ENCODE data around the gene JUND.
A peak's percentile ranks its signal among the peaks of the same experiment; 100 is the strongest.

Gene JUND

GRCh38 chr19:18252370-18252717, 29.1 kb downstream of the JUND start:
- TF ChIP-seq CEBPB (IDR thresholded peaks at IDR 0.05) (no peak), EGR1 (IDR thresholded peaks at IDR 0.05) (no peak), YY1 (IDR thresholded peaks at IDR 0.05; ENCODE audit: low read depth) (no peak), EP300 (IDR thresholded peaks at IDR 0.05; ENCODE audit: borderline replicate concordance) (no peak), CREB1 (IDR thresholded peaks at IDR 0.05; ENCODE audit: low read depth) (no peak), RAD21 (IDR thresholded peaks at IDR 0.05; ENCODE audit: low read depth) (no peak), TEAD4 (IDR thresholded peaks at IDR 0.05) (no peak), TAF1 (IDR thresholded peaks at IDR 0.05; ENCODE audit: low read depth) (no peak), FOXM1 (IDR thresholded peaks at IDR 0.05; ENCODE audit: borderline replicate concordance, low read depth) (no peak), NFIC (IDR thresholded peaks at IDR 0.05) (no peak), TCF12 (IDR thresholded peaks at IDR 0.05; ENCODE audit: low read depth) (no peak), MAX (IDR thresholded peaks at IDR 0.05) (no peak), ZBTB7A (IDR thresholded peaks at IDR 0.05; ENCODE audit: low read depth) (no peak)
- TF ChIP-seq, protein P1, sequence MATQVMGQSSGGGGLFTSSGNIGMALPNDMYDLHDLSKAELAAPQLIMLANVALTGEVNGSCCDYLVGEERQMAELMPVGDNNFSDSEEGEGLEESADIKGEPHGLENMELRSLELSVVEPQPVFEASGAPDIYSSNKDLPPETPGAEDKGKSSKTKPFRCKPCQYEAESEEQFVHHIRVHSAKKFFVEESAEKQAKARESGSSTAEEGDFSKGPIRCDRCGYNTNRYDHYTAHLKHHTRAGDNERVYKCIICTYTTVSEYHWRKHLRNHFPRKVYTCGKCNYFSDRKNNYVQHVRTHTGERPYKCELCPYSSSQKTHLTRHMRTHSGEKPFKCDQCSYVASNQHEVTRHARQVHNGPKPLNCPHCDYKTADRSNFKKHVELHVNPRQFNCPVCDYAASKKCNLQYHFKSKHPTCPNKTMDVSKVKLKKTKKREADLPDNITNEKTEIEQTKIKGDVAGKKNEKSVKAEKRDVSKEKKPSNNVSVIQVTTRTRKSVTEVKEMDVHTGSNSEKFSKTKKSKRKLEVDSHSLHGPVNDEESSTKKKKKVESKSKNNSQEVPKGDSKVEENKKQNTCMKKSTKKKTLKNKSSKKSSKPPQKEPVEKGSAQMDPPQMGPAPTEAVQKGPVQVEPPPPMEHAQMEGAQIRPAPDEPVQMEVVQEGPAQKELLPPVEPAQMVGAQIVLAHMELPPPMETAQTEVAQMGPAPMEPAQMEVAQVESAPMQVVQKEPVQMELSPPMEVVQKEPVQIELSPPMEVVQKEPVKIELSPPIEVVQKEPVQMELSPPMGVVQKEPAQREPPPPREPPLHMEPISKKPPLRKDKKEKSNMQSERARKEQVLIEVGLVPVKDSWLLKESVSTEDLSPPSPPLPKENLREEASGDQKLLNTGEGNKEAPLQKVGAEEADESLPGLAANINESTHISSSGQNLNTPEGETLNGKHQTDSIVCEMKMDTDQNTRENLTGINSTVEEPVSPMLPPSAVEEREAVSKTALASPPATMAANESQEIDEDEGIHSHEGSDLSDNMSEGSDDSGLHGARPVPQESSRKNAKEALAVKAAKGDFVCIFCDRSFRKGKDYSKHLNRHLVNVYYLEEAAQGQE (IDR thresholded peaks at IDR 0.05; ENCODE audit: low read depth), result no peak
- TF ChIP-seq, protein P2, sequence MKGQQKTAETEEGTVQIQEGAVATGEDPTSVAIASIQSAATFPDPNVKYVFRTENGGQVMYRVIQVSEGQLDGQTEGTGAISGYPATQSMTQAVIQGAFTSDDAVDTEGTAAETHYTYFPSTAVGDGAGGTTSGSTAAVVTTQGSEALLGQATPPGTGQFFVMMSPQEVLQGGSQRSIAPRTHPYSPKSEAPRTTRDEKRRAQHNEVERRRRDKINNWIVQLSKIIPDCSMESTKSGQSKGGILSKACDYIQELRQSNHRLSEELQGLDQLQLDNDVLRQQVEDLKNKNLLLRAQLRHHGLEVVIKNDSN (IDR thresholded peaks at IDR 0.05), result no peak

- TF ChIP-seq RAD21 (IDR thresholded peaks at IDR 0.05; ENCODE audit: low read depth) (peak; percentile 99), CREB1 (IDR thresholded peaks at IDR 0.05; ENCODE audit: low read depth) (no peak)
These were observed 29.6 kb downstream of the JUND start for GRCh38 chr19:18251587-18252369.

GRCh38 chr19:18249834-18250233, 31.6 kb downstream of the JUND start:
- TF ChIP-seq, protein P1 (IDR thresholded peaks at IDR 0.05; ENCODE audit: low read depth), result no peak
- TF ChIP-seq RAD21 (IDR thresholded peaks at IDR 0.05; ENCODE audit: low read depth), result no peak
- TF ChIP-seq TCF12 (IDR thresholded peaks at IDR 0.05; ENCODE audit: low read depth), result no peak
- TF ChIP-seq CREB1 (IDR thresholded peaks at IDR 0.05; ENCODE audit: low read depth), result no peak
- TF ChIP-seq EGR1 (IDR thresholded peaks at IDR 0.05), result no peak
- no peak for TF ChIP-seq MAX (IDR thresholded peaks at IDR 0.05)

- TF ChIP-seq EGR1 (IDR thresholded peaks at IDR 0.05), result no peak
- TF ChIP-seq RAD21 (IDR thresholded peaks at IDR 0.05; ENCODE audit: low read depth), result no peak
- no peak for TF ChIP-seq EP300 (IDR thresholded peaks at IDR 0.05; ENCODE audit: borderline replicate concordance)
- TF ChIP-seq CREB1 (IDR thresholded peaks at IDR 0.05; ENCODE audit: low read depth), result no peak
- TF ChIP-seq, protein P1 (IDR thresholded peaks at IDR 0.05; ENCODE audit: low read depth), result no peak
- TF ChIP-seq FOXM1 (IDR thresholded peaks at IDR 0.05; ENCODE audit: borderline replicate concordance, low read depth), result no peak
- TF ChIP-seq CEBPB (IDR thresholded peaks at IDR 0.05), result no peak
- TF ChIP-seq MAX (IDR thresholded peaks at IDR 0.05), result no peak
These were observed 36.1 kb downstream of the JUND start for GRCh38 chr19:18245297-18245696.

- no peak for TF ChIP-seq EGR1 (IDR thresholded peaks at IDR 0.05)
- TF ChIP-seq FOXM1 (IDR thresholded peaks at IDR 0.05; ENCODE audit: borderline replicate concordance, low read depth), result no peak
- TF ChIP-seq ZBTB7A (IDR thresholded peaks at IDR 0.05; ENCODE audit: low read depth), result no peak
- TF ChIP-seq EP300 (IDR thresholded peaks at IDR 0.05; ENCODE audit: borderline replicate concordance), result no peak
- TF ChIP-seq MAX (IDR thresholded peaks at IDR 0.05), result peak; percentile 98
- no peak for TF ChIP-seq CEBPB (IDR thresholded peaks at IDR 0.05)
- TF ChIP-seq TEAD4 (IDR thresholded peaks at IDR 0.05), result no peak
- no peak for TF ChIP-seq NFIC (IDR thresholded peaks at IDR 0.05)
- no peak for TF ChIP-seq TCF12 (IDR thresholded peaks at IDR 0.05; ENCODE audit: low read depth)
- TF ChIP-seq, protein P1 (IDR thresholded peaks at IDR 0.05; ENCODE audit: low read depth), result peak; percentile 94
- no peak for TF ChIP-seq YY1 (IDR thresholded peaks at IDR 0.05; ENCODE audit: low read depth)
- no peak for TF ChIP-seq CREB1 (IDR thresholded peaks at IDR 0.05; ENCODE audit: low read depth)
- TF ChIP-seq, protein P2 (IDR thresholded peaks at IDR 0.05), result peak; percentile 79
- no peak for TF ChIP-seq RAD21 (IDR thresholded peaks at IDR 0.05; ENCODE audit: low read depth)
- no peak for TF ChIP-seq TAF1 (IDR thresholded peaks at IDR 0.05; ENCODE audit: low read depth)
These were observed 42.1 kb downstream of the JUND start for GRCh38 chr19:18239303-18239702.
